Osteocyte (in vitro differentiated cells): ENCODE measurements around the gene BCL7B. TPM values are rescaled to one million over a fixed set of nuclear protein-coding genes. Genes with fewer than 3 reads are reported as not detected.

Experiments
- DNase-seq: peaks from one replicate; pipeline ENCODE4 v3.0.0; 2021; ENCODE audit warnings: mixed read lengths; ENCODE audit not compliant: unreplicated experiment; ENCODE audit errors: extremely low spot score
- H3K27ac Mint-ChIP-seq: one replicate; pipeline ENCODE4 v1.8.0; 2021; ENCODE audit warnings: mild to moderate bottlenecking, mixed read lengths; ENCODE audit not compliant: unreplicated experiment
- H3K27me3 Mint-ChIP-seq: one replicate; pipeline ENCODE4 v1.8.0; 2021; ENCODE audit warnings: mixed read lengths; ENCODE audit not compliant: unreplicated experiment
- H3K36me3 Mint-ChIP-seq: one replicate; pipeline ENCODE4 v1.8.0; 2021; ENCODE audit warnings: mixed read lengths; ENCODE audit not compliant: unreplicated experiment
- H3K4me1 Mint-ChIP-seq: one replicate; pipeline ENCODE4 v1.8.0; 2021; ENCODE audit warnings: mixed read lengths; ENCODE audit not compliant: unreplicated experiment
- H3K4me3 Mint-ChIP-seq: one replicate; pipeline ENCODE4 v1.8.0; 2021; ENCODE audit warnings: mild to moderate bottlenecking, moderate library complexity, mixed read lengths; ENCODE audit not compliant: unreplicated experiment
- H3K9me3 Mint-ChIP-seq: one replicate; pipeline ENCODE4 v1.8.0; 2021; ENCODE audit warnings: mixed read lengths; ENCODE audit not compliant: unreplicated experiment
- CTCF ChIP-seq: fragments of 200-600 bp; sonication (generic); IDR thresholded peaks from 2 replicates; pipeline ENCODE4 v1.5.0; 2021; ENCODE audit warnings: antibody characterized with exemption, mild to moderate bottlenecking, moderate library complexity
- total RNA-seq: library from RNA; stranded (reverse); gene quantifications from 2 replicates; pipeline ENCODE4 v1.2.1, GENCODE V29; 2021

Gene BCL7B
- total RNA-seq, 1 donor from 2014 or later: 41.8 TPM

GRCh38 chr7:73489976-73490375 is 67.5 kb downstream of the BCL7B start:
- no peaks in the 10 kb centered on the region for H3K9me3 Mint-ChIP-seq
- H3K4me3 Mint-ChIP-seq: no peak overlapping the region
- H3K27ac Mint-ChIP-seq: no peak overlapping the region
- peaks cover 47% of the 10 kb centered on the region for H3K36me3 Mint-ChIP-seq
- no peak for DNase-seq
- no peaks in the 10 kb centered on the region for H3K4me1 Mint-ChIP-seq
- no peak for TF ChIP-seq CTCF
- H3K27me3 Mint-ChIP-seq: no peaks in the 10 kb centered on the region

- Mint-ChIP-seq H3K4me1 (peaks cover 11% of the 10 kb centered on the region), H3K4me3 (no peak overlapping the region), H3K27me3 (no peaks in the 10 kb centered on the region), H3K9me3 (no peaks in the 10 kb centered on the region), H3K36me3 (peaks cover 37% of the 10 kb centered on the region), H3K27ac (no peak overlapping the region)
- no peak for TF ChIP-seq CTCF
- no peak for DNase-seq
These were observed 70.0 kb downstream of the BCL7B start for GRCh38 chr7:73487486-73487885.

Other genes starting within 250 kb of the BCL7B start
- gene NSUN5, start 248.9 kb downstream of the BCL7B start, total RNA-seq: 16.8 and 22.6 TPM in 2 replicates
- not detected in 2 replicates for gene TRIM50, start 229.6 kb downstream of the BCL7B start, total RNA-seq
- not detected in 2 replicates for gene FKBP6, start 229.5 kb downstream of the BCL7B start, total RNA-seq
- 1.8 and 1.9 TPM in 2 replicates for gene FZD9, start 123.9 kb downstream of the BCL7B start, total RNA-seq
- gene BAZ1B, start 35.4 kb downstream of the BCL7B start, total RNA-seq: 80.7 and 86.6 TPM in 2 replicates
- gene TBL2, start 20.9 kb upstream of the BCL7B start, total RNA-seq: 47.7 and 48.0 TPM in 2 replicates
- 0.43 TPM in 1 of 2 replicates, not detected in the other for gene MLXIPL, start 66.8 kb upstream of the BCL7B start, total RNA-seq
- 5.0 and 6.2 TPM in 2 replicates for gene VPS37D, start 110.1 kb upstream of the BCL7B start, total RNA-seq
- gene DNAJC30, start 125.8 kb upstream of the BCL7B start, total RNA-seq: 13.8 and 14.5 TPM in 2 replicates
- 47.2 and 56.7 TPM in 2 replicates for gene BUD23, start 125.9 kb upstream of the BCL7B start, total RNA-seq
- 21.7 and 24.0 TPM in 2 replicates for gene STX1A, start 162.0 kb upstream of the BCL7B start, total RNA-seq
- gene ABHD11, start 181.1 kb upstream of the BCL7B start, total RNA-seq: 14.0 and 17.4 TPM in 2 replicates
- not detected in 2 replicates for gene CLDN3, start 212.6 kb upstream of the BCL7B start, total RNA-seq